ENCODE results near the gene PIM3.

The PIM3 gene

DNA sequence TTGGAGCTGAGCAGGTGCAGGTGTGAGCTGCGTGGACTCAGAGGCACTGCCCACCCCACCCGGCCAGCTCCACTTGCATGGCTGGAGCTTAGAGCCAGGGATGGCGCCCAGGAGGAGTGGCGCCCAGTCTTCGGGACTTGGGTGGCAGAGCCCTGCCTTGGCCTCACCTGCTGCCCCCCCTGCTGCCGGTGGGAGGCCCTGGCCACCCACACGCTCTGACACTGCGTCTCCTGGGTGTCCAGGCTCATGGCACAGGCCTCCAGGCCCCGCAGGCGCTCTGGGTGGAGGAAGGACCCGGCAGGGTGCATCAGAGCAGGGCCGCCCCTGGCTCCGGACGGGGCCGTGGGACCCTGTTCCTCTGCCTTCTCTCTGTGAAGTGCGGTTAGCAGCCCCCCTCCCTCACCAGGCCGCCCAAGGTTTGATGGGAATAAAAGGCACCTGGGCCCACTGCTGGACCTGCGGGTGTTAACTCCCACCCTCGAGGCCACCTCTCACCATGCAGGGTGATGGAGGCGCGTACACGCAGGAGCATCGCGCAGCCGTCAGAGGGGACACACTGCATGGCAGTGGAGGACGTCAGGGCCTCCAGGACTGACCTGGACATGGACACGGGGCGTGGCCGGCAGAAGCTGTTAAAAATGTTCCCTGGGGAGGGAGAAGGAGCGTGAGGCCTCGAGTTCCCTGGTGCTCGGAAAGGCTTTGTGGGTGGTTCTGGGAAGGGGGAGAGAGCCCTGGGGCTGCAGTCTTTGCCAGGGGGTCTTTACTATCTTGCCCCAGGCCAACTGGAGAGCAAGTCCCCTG, 40.2 kb downstream of the PIM3 start:
- DNase-seq (ENCODE audit: low read depth in 2 of 2) = no peak

DNA sequence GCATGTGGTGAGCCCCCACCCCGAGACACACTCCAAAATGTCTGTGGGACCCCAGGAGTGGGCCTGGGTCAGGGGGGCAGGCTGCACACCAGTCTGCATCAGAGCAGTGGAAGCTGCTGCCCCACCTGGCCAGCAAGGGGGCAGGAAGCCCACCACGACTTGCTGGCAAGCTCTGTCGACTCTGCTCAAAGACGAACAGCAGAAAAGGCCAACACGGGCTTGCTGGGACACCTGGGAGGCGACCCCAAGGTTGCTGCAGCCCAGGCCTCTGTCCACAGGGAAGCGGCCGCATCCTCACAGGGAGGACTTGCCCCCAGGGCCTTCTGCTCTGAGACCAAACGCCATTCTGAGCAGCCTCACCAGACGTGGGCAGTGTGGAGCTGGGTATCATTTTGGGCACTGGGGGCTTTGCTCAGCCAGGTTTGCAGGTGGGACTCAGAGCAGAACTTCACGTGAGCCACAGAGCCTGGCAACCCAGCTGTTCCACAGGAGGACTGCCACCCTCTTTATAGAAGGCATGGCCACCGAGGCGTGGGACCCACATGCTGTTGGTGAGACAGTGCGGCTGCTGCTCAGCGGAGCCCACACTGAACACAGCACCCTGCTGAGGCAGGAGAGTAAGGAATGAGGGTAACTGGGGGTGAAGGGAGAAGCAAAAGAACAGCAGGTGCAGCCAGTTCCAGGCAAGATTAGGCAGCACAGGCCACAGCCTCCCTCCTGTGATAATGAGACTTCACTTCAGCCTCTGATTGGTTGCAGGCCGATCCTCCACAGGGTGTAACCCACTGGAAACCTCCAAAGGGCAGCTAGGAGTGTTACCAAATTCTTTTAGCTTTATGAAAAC, 41.0 kb downstream of the PIM3 start:
- DNase-seq (ENCODE audit: low read depth in 2 of 2) = no peak

DNA sequence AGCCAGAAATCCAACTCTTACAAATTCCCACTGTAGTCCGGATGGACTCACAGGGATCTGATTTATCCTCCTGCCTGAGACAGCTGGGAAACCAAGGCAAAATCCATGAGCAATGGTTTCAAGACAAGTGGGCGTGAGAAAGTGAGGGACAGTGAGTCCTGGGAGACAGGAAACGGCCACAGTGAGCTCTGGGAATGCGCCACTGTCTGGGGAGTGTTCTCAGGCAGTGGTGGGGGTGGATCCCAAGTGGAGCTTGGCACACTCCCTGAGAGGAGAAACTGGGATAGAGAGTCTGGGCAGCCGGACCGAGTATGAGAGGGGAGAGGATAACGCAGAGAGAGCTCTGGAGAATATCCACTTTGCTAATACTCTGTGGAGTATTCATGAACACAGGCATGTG, 42.2 kb downstream of the PIM3 start:
- no peak for DNase-seq (ENCODE audit: low read depth in 2 of 2)

DNA sequence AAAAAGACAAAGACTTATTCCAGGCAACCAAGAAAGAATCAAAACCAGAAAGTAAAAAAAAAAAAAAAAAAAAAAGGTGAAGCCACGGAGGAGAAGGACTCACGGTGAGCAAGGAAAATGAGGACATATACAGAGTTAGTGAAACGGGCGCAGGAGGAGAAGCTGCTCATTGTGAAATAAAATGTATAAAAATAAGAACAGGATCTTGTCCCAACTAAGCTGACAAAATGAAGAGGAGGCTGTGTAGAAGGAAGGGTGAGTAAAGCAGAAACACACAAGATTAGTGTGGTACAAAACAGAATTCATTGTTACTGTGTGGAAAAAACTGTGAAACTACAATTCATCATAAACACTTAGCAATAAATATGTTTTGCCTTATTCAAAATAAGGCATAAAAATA, 44.3 kb downstream of the PIM3 start:
- no peak for DNase-seq (ENCODE audit: low read depth in 2 of 2)

DNA sequence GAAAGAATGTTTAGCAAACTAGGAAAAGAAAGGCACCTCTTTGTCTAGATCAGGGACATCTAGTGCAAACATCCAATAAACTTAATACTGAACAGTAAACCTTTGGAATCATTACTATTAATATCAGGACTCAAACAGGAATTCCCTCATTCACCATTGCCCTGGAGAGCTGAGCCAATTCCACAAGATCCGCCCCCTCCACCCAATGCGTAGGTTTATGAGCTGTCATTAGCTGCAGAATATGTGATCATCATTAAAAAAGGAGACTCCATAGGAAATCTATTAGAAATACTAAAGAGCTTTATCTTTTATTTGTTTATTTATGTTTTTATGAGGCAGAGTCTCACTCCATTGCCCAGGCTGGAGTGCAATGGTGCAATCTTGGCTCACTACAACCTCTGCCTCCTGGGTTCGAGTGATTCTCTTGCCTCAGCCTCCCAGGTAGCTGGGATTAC, 46.5 kb downstream of the PIM3 start:
- DNase-seq (ENCODE audit: low read depth in 2 of 2) = no peak

DNA sequence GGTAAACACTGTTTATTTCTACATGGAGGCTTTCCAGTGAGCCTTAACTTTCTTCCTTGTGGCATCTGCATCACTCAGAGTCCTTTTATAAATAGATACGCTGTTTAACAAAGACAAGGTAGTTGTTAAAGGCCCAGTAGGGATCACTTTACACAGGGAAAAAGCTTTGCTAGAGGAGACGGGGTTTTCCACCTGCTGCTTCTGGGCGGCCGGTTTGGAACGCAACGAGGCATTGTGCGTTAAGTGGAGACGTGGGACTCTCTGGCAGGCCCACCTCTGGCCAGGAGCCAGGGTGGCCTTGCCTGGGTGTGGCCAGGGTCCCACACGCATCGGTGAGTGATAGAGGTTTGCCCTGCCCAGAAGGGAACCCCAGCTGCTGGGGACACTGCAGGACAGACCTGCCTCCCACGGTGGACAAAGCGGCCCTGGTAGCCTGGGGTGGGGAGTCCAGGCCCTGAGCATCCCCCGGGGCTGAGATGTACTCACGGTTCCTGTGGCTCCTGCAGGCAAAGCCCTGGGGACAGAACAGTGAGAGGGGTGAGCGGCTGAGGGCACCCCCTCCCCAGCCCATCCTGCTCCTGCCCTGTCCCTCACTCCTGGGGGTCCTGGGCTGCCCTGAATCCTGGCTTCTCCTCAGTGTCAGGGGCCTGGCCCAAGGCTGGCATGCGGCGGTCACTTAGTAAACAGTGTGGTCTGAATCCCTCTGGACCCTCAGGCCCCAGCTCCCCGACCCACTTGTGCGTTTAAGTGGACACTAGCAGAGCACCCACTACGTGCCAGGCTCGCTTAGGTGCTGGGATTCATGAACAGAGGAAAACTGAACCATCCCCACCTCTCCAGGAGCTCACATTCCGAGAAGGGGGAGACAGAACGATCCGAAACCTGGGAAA, 47.8 kb downstream of the PIM3 start:
- DNase-seq (ENCODE audit: low read depth in 2 of 2) = no peak

DNA sequence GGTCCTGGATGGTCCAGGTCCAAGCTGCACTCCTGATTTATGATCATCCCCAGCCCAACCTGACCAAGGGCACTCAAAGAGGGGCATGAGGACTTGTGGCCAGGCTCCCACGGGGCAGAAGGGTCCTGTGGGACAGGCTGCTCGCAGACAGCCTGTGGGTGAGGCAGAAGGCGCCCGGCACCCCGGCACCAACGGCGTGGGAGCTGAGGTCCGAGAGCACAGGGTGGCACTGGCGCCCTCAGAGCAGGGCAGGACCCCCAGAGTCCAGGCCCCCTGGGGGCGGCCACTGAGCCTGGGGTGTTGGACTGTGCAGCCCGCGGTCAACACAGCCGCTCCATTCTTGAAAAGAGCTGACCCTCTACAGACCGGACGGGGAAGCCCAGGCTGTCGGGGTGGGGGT, 48.7 kb downstream of the PIM3 start:
- DNase-seq (ENCODE audit: low read depth in 2 of 2) = no peak

DNA sequence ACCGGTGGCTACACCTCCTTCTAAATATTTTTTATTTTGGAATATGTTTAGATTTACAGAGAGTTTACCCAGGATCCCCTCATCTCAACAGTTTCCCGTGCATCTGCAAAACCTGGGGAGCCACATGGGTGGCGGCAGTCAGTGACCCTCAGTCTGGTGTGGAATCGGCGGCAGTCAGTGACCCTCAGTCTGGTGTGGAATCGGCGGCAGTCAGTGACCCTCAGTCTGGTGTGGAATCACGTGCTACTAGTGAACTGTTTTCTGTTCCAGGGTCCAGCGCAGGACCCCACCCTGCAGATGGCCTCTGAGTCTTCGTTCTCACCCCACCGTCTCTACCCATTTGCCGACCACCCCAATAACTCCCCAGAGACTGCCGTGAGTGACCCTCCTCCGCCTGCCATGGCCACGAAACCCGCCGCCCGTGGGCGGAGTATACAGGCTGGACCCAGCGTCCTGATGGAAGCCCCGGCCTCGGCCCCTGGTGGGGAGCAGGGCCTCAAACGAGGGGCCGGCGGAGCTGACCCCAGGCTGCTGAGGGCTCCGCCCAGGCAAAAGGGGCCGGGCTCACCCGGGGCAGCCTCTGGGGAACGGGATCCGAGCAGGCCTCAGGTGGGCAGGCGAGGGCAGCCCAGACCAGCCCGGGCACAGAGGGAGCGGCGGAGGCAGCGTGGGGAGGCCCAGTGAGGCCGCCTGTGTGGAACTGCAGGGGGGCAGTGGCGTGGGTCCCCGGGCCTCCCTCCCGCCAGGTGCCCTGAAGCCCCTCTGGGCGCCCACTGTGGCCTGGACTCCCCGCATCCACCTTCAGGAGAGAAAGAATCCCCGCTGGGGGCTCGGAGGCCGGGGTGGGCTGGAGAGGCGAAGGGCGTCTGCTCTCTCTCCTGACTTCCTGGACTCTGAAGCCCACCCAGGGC, 49.4 kb downstream of the PIM3 start:
- no peak for DNase-seq (ENCODE audit: low read depth in 2 of 2)

DNA sequence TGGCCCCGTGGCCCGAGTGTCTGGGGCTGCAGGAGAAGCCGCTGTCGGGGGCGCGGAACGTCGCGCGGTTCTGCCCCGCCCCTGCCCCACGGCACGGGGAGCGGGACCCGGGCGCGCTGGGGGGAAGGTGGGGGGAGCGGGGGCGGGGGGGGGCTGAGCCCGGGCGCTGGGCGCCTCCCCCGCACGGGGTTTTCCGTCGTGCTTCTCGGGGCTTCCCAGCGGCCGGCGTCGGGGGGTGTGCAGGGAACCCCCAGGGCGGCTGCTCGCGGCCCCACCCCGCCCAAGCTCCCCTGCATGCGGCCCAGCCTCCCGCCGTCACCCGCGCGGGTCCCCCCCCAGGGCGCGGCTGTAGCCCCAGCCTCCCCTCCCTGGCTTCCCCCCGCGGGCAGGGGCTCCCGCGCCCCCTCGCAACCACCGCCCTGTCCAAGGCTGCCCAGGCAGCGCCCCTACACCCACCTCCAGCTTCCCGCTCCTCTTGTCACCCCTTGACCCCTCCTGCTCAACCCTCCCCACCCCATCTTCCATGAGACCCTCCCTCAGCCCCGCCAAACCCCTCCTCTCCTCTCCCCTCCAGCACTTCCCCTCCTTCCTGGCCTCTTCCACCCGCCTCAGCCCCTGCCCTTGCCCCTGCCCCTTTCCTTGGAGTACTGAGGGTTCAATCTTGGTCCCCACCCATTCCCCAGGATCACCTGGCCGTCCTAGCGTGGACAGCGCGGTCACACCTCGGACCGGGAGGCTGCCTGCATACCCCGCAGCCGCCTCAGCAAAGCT, 50.3 kb downstream of the PIM3 start:
- no peak for DNase-seq (ENCODE audit: low read depth in 2 of 2)

DNA sequence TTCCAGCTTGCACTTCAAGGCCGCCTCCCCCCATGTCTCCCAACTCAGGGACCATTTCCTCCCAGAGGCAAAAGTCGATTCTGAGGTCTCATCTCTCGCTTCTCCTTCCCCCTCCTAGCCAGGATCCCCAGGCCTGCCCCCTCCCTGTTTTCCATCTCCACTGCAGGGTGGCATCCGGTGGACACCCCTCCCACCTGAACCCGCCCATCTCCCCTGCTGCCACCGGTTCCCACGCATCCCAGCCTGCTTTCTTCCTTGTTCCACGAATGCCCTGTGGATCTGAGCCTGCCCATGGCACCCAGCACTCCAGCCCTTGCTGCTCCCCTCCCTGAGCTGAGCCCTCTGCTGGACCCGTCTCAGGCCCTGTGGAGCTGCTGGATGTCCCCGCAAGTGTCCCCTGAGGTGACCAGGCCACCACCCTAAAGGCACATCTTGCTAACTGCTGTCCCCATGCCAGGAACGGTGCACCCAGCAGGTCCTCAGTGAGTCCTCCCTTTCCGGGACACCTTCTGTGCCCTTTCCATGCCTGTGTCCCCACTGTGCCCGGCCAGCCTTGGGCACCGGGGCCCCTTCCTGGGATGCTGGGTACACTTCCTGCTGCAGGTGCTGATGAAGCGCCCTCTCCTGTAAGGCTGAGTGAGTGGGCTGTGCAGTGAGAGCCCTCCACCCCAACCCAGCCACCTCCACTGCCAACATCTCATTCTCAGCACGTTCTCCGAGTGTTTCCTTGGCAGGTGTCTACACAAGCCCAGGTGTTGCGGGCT, 51.1 kb downstream of the PIM3 start:
- DNase-seq (ENCODE audit: low read depth in 2 of 2) = no peak

DNA sequence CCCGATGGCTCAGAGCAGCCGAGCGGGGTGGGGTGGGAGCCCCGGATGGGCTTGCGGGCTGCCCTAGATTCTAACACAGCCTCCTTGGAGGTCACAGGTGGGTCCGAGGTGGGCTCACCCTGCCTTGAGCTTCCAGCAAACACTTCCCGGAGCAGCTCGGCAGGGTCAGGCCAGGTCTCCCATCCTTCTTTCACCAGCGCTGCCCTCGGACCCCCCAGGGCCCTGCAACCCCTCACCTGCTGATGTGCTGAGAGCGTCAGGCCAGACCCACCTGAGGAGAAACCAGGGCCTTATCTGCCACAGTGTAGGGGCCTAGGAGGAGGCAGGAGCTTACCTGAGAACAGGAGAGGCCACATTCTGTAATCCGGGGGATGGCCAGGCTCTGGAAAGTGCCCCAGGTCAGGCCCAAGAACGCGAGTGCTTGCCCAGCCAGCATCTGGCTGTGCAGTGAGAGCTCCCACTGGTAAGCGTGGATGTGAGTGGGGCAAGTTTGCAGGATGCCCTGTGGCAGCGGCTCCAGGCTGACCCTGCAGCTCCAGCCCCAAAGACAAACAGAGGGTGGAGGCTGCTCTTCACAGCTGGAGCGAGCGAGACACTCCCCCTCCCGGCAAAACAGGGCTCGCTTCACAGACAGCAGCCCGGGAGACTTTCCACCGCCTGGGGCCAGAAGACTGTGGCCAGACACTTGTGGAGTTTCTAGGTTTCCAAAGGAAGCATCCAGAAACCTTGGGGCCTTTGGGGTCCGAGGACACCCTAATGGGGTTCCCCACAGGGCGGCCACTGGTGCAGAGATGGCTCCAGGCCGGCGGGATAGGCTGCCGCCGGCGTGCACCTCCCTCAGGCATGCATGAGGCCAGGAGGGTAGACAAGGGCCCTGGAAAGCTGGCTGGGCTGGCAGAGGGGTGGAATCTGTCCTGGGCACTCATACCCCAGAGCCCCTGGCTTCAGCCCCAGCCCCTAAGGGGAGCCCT, 51.9 kb downstream of the PIM3 start, which contains the start of gene IL17REL:
Gene IL17REL (minus strand): TSS at position 555 of the 971 bp plus-strand sequence. CDS start 119 bp downstream, at position 436.
- DNase-seq (ENCODE audit: low read depth in 2 of 2) = no peak
